H9 (cell line): Measurements from ENCODE around the gene SPATA3. TPM values are rescaled to one million over a fixed set of nuclear protein-coding genes. Genes with fewer than 3 reads are reported as not detected.
"Not testable (repeated sequence)": the region's sequence is repeated elsewhere in the genome, so short reads cannot be mapped to it uniquely, and the experiment has no call there.

ENCODE experiments used
- DNase-seq: peaks from one replicate; pipeline ENCODE4 v3.0.0-alpha.2; 2017
- H2AFZ ChIP-seq: one replicate; pipeline ENCODE4 v1.6.1; 2013; ENCODE audit warnings: mild to moderate bottlenecking, low read length, control low read depth, moderate library complexity
- H2AK5ac ChIP-seq: 2 replicates; pipeline ENCODE4 v1.6.1; 2013; ENCODE audit warnings: low read length, control low read depth, mixed read lengths; ENCODE audit not compliant: insufficient read length
- H2BK120ac ChIP-seq: one replicate; pipeline ENCODE4 v1.6.1; 2013; ENCODE audit warnings: low read depth, mild to moderate bottlenecking, low read length, control low read depth, inconsistent platforms; ENCODE audit not compliant: poor library complexity, severe bottlenecking
- H2BK12ac ChIP-seq: 2 replicates; pipeline ENCODE4 v1.6.1; 2013; ENCODE audit warnings: low read length, control low read depth, mixed read lengths, low read depth; ENCODE audit not compliant: insufficient read length
- H2BK15ac ChIP-seq: 2 replicates; pipeline ENCODE4 v1.6.1; 2013; ENCODE audit warnings: low read depth, low read length, control low read depth
- H2BK20ac ChIP-seq: one replicate; pipeline ENCODE4 v1.6.1; 2013; ENCODE audit warnings: low read depth, mild to moderate bottlenecking, low read length, control low read depth, inconsistent platforms; ENCODE audit not compliant: poor library complexity, severe bottlenecking
- H2BK5ac ChIP-seq: 2 replicates; pipeline ENCODE4 v1.6.1; 2013; ENCODE audit warnings: low read length, control low read depth, mixed read lengths; ENCODE audit not compliant: insufficient read length
- H3K14ac ChIP-seq: 2 replicates; pipeline ENCODE4 v1.6.1; 2013; ENCODE audit warnings: low read length, control low read depth; ENCODE audit not compliant: insufficient read depth
- H3K18ac ChIP-seq: 2 replicates; pipeline ENCODE4 v1.6.1; 2013; ENCODE audit warnings: low read depth, mild to moderate bottlenecking, mixed read lengths, low read length, control low read depth; ENCODE audit not compliant: insufficient read length
- H3K23ac ChIP-seq: 2 replicates; pipeline ENCODE4 v1.6.1; 2013; ENCODE audit warnings: low read length, control low read depth, mixed read lengths, low read depth; ENCODE audit not compliant: insufficient read length
- H3K23me2 ChIP-seq: 2 replicates; pipeline ENCODE4 v1.6.1; 2013; ENCODE audit warnings: low read depth, mild to moderate bottlenecking, mixed read lengths, low read length, control low read depth; ENCODE audit not compliant: insufficient read length, poor library complexity, severe bottlenecking
- H3K27ac ChIP-seq: 2 replicates; pipeline ENCODE4 v1.5.1; 2013; ENCODE audit warnings: low read length, control low read depth, mixed read lengths, low read depth; ENCODE audit not compliant: insufficient read length
- H3K27me3 ChIP-seq: 2 replicates; pipeline ENCODE4 v1.6.1; 2013; ENCODE audit warnings: low read length, control low read depth, inconsistent platforms; ENCODE audit not compliant: insufficient read depth
- H3K4ac ChIP-seq: 2 replicates; pipeline ENCODE4 v1.6.1; 2013; ENCODE audit warnings: low read depth, mild to moderate bottlenecking, control low read depth, inconsistent platforms, low read length, moderate library complexity
- H3K4me1 ChIP-seq: 2 replicates; pipeline ENCODE4 v1.6.1; 2013; ENCODE audit warnings: low read length, control low read depth, inconsistent platforms; ENCODE audit not compliant: insufficient read depth
- H3K4me2 ChIP-seq: 2 replicates; pipeline ENCODE4 v1.6.1; 2013; ENCODE audit warnings: low read length, control low read depth, mixed read lengths; ENCODE audit not compliant: insufficient read length, insufficient read depth
- H3K56ac ChIP-seq: 2 replicates; pipeline ENCODE4 v1.6.1; 2013; ENCODE audit warnings: low read depth, mild to moderate bottlenecking, mixed read lengths, low read length, control low read depth; ENCODE audit not compliant: insufficient read length
- H3K79me1 ChIP-seq: 2 replicates; pipeline ENCODE4 v1.6.1; 2013; ENCODE audit warnings: low read depth, mild to moderate bottlenecking, moderate library complexity, low read length, control low read depth, inconsistent platforms; ENCODE audit not compliant: insufficient read depth, poor library complexity, severe bottlenecking
- H3K79me2 ChIP-seq: 2 replicates; pipeline ENCODE4 v1.6.1; 2013; ENCODE audit warnings: low read length, control low read depth, inconsistent platforms; ENCODE audit not compliant: insufficient read depth
- H3K9ac ChIP-seq: 2 replicates; pipeline ENCODE4 v1.6.1; 2013; ENCODE audit warnings: low read length, control low read depth, mixed read lengths; ENCODE audit not compliant: insufficient read length; ENCODE audit errors: extremely low read depth
- H3K9me3 ChIP-seq: one replicate; pipeline ENCODE4 v1.6.1; 2013; ENCODE audit warnings: low read depth, low read length, inconsistent platforms; ENCODE audit not compliant: control insufficient read depth
- H3T11ph ChIP-seq: one replicate; pipeline ENCODE4 v1.6.1; 2013; ENCODE audit warnings: mild to moderate bottlenecking, low read length, control low read depth, inconsistent platforms
- H4K20me1 ChIP-seq: one replicate; pipeline ENCODE4 v1.6.1; 2013; ENCODE audit not compliant: control insufficient read depth, insufficient read length, insufficient read depth
- H4K5ac ChIP-seq: 2 replicates; pipeline ENCODE4 v1.6.1; 2013; ENCODE audit warnings: low read depth, mild to moderate bottlenecking, mixed read lengths, low read length, control low read depth; ENCODE audit not compliant: insufficient read length
- H4K8ac ChIP-seq: replicated peaks from 2 replicates; pipeline ENCODE4 v1.6.1; 2013; ENCODE audit warnings: low read length, control low read depth, mixed read lengths, low read depth; ENCODE audit not compliant: insufficient read length
- H4K91ac ChIP-seq: 2 replicates; pipeline ENCODE4 v1.6.1; 2013; ENCODE audit warnings: low read depth, mild to moderate bottlenecking, moderate library complexity, mixed read lengths, low read length, control low read depth; ENCODE audit not compliant: insufficient read length
- H3K27ac Mint-ChIP-seq, 3 experiments: 2 replicates in 2 of 3; 3 replicates in 1 of 3; pipeline ENCODE4 v1.8.0; 2020 to 2021; ENCODE audit warnings: mixed read lengths in 3 of 3, mild to moderate bottlenecking in 1 of 3, moderate library complexity in 1 of 3
- H3K27me3 Mint-ChIP-seq: 2 replicates; pipeline ENCODE4 v1.8.0; 2021; ENCODE audit warnings: low read depth, mild to moderate bottlenecking, moderate library complexity, mixed read lengths
- H3K36me3 Mint-ChIP-seq, 3 experiments: 2 replicates in 2 of 3; 3 replicates in 1 of 3; pipeline ENCODE4 v1.8.0; 2020 to 2021; ENCODE audit warnings: low read depth in 3 of 3, mixed read lengths in 3 of 3; ENCODE audit not compliant: insufficient read depth in 1 of 3
- H3K4me1 Mint-ChIP-seq, 2 experiments: 2 replicates each; pipeline ENCODE4 v1.8.0; 2020; ENCODE audit warnings: mixed read lengths in 2 of 2
- H3K4me3 Mint-ChIP-seq, 2 experiments: 2 replicates in 1 of 2; 3 replicates in 1 of 2; pipeline ENCODE4 v1.8.0; 2020 to 2021; ENCODE audit warnings: mild to moderate bottlenecking in 2 of 2, mixed read lengths in 2 of 2, moderate library complexity in 1 of 2
- H3K9me3 Mint-ChIP-seq, 2 experiments: 2 replicates in 1 of 2; 3 replicates in 1 of 2; pipeline ENCODE4 v1.8.0; 2020; ENCODE audit warnings: mild to moderate bottlenecking in 2 of 2, mixed read lengths in 2 of 2, moderate library complexity in 1 of 2
- WGBS: extraction: QIAGEN DNeasy Blood & Tissue Kit; methylation state at CpG from one replicate; pipeline ENCODE4 v1.1.7; 2013; ENCODE audit warnings: missing lambda C conversion rate, low lambda C conversion rate, mixed read lengths; ENCODE audit not compliant: insufficient read length; ENCODE audit errors: extremely low coverage; 5-methylcytosine and 5-hydroxymethylcytosine counted together
- total RNA-seq: library from RNA; stranded (reverse); gene quantifications from 2 replicates; pipeline ENCODE4 v1.2.1, GENCODE V29; 2021
- TF ChIP-seq, protein P1 (sequence below): fragments of 200-600 bp; sonication (generic); conservative IDR thresholded peaks from 3 replicates; pipeline ENCODE4 v1.8.0; 2021; ENCODE audit warnings: antibody characterized with exemption, mild to moderate bottlenecking

The SPATA3 gene
- total RNA-seq, 1 experiment from 2014 or later: not detected

DNA sequence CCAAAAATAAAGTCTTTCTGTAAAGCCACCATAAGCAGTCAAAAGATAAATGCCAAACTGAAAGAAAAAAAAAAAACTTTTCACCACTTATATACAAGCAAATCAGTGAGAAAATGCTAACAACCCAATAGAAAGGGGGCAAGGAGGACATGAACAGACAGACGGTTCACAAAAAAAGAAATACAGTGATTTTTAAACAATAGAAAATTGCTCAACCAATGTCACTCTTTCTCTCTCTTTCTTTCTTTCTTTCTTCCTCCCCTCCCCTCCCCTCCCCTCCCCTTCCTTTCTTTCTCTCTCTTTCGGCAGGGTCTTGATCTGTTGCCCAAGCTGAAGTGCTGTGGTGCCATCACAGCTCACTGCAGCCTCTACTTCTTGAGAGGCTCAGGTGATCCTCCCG is 28.8 kb upstream of the SPATA3 start:
- no peak overlapping the region for H3K14ac ChIP-seq
- no peak overlapping the region for H3K9ac ChIP-seq
- no peak overlapping the region for H2AFZ ChIP-seq
- no peak overlapping the region for H2BK20ac ChIP-seq
- H2BK12ac ChIP-seq: no peak overlapping the region
- no peak overlapping the region for H2AK5ac ChIP-seq
- no peak for DNase-seq
- no peaks in the 10 kb centered on the region for H3K23me2 ChIP-seq
- Mint-ChIP-seq H3K4me1 (peaks cover 0 to 4% of the 10 kb centered on the region in 2 experiments; a peak in 1 of 4 replicates), H3K9me3 (peaks cover 5 to 7% of the 10 kb centered on the region in 2 experiments; a peak in 4 of 5 replicates), H3K27me3 (no peaks in the 10 kb centered on the region; the same call in 1 of the 2 replicates), H3K27ac (peak overlapping the region in 1 of 3 experiments; percentile 52; a peak in 1 of 7 replicates), H3K36me3 (0 out of 7 replicates have a peak, but pooled peaks cover 0 to 6% (median 0%) of the 10 kb centered on the region in 3 experiments), H3K4me3 (no peak overlapping the region)
- H3K27ac ChIP-seq: no peak overlapping the region
- no peaks in the 10 kb centered on the region for H3K79me1 ChIP-seq
- no peak overlapping the region for H3K4me2 ChIP-seq
- no peak overlapping the region for H2BK15ac ChIP-seq
- no peak overlapping the region for H4K91ac ChIP-seq
- no peak overlapping the region for H3T11ph ChIP-seq
- no peaks in the 10 kb centered on the region for H3K79me2 ChIP-seq
- TF ChIP-seq, protein P1, sequence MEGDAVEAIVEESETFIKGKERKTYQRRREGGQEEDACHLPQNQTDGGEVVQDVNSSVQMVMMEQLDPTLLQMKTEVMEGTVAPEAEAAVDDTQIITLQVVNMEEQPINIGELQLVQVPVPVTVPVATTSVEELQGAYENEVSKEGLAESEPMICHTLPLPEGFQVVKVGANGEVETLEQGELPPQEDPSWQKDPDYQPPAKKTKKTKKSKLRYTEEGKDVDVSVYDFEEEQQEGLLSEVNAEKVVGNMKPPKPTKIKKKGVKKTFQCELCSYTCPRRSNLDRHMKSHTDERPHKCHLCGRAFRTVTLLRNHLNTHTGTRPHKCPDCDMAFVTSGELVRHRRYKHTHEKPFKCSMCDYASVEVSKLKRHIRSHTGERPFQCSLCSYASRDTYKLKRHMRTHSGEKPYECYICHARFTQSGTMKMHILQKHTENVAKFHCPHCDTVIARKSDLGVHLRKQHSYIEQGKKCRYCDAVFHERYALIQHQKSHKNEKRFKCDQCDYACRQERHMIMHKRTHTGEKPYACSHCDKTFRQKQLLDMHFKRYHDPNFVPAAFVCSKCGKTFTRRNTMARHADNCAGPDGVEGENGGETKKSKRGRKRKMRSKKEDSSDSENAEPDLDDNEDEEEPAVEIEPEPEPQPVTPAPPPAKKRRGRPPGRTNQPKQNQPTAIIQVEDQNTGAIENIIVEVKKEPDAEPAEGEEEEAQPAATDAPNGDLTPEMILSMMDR: no peak
- H3K56ac ChIP-seq: no peak overlapping the region
- H3K23ac ChIP-seq: no peak overlapping the region
- no CpG with 5 or more reads among the region's 3 CpGs for WGBS
- H3K18ac ChIP-seq: no peak overlapping the region
- H4K8ac ChIP-seq: no peak overlapping the region
- no peak overlapping the region for H4K5ac ChIP-seq
- no peak overlapping the region for H3K4ac ChIP-seq
- no peaks in the 10 kb centered on the region for H3K4me1 ChIP-seq
- H3K9me3 ChIP-seq: no peaks in the 10 kb centered on the region
- H2BK5ac ChIP-seq: no peak overlapping the region
- H3K27me3 ChIP-seq: no peaks in the 10 kb centered on the region
- H2BK120ac ChIP-seq: no peak overlapping the region
- H4K20me1 ChIP-seq: no peaks in the 10 kb centered on the region

DNA sequence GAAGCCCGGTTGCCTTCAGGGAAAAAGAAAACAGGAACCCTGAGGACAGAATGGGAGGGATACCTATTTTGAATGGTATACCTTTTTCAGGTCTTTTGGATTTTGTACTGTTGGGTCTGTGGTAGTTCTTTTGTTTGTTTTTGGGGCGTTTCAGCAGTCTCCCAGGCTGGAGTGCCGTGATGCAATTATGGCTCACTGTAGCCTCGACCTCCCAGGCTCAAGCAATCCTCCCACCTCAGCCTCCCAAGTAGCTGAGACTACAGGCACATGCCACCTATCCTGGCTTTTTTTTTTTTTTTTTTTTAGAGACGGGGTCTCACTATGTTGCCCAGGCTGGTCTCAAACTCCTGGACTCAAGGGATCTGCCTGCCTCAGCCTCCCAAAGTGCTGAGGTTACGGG is 27.6 kb upstream of the SPATA3 start:
- H3K18ac ChIP-seq, H3K4me1 ChIP-seq, H2AFZ ChIP-seq, H3K14ac ChIP-seq, DNase-seq, H3K9ac ChIP-seq, H3K27me3 Mint-ChIP-seq, H3K36me3 Mint-ChIP-seq, H2BK5ac ChIP-seq, H2AK5ac ChIP-seq, H2BK15ac ChIP-seq, H2BK12ac ChIP-seq, H3K4me3 Mint-ChIP-seq, H3K79me1 ChIP-seq, H2BK120ac ChIP-seq, H3K79me2 ChIP-seq, H2BK20ac ChIP-seq, H3K27ac Mint-ChIP-seq, H3K23me2 ChIP-seq, H3T11ph ChIP-seq, H3K27ac ChIP-seq, H4K91ac ChIP-seq, H3K4me2 ChIP-seq, H4K8ac ChIP-seq, H3K27me3 ChIP-seq, H3K4ac ChIP-seq, H4K5ac ChIP-seq, H3K56ac ChIP-seq, H3K9me3 Mint-ChIP-seq, H3K9me3 ChIP-seq, H3K4me1 Mint-ChIP-seq, H4K20me1 ChIP-seq, H3K23ac ChIP-seq: not testable (repeated sequence)
- WGBS: no CpG with 5 or more reads among the region's 6 CpGs
